PC-3 (cell line): Measurements from ENCODE around the gene PCDHGA4. TPM values are rescaled to one million over a fixed set of nuclear protein-coding genes. Genes with fewer than 3 reads are reported as not detected.

Experiments
- ATAC-seq: fragments of 200-7000 bp; cut with Tn5 transposase; 2 replicates; pipeline ENCODE4 v1.9.1; 2020; ENCODE audit warnings: mild to moderate bottlenecking, moderate library complexity
- BruUV-seq: library from RNA; stranded (reverse); fragments of 400-500 nt; replicated peaks from 2 replicates; lab custom pipeline; 2021; lab: Mats Ljungman, UMichigan
- CTCF ChIA-PET: fragments of 300-600 bp; sonication (Branson Sonifier 250); formaldehyde crosslinking; loops from one replicate; lab custom pipeline; 2022; ENCODE audit warnings: antibody characterized with exemption; lab: Charles Lee
- POLR2A ChIA-PET: fragments of 300-600 bp; sonication (Branson Sonifier 250); formaldehyde crosslinking; loops from one replicate; lab custom pipeline; 2022; ENCODE audit warnings: antibody characterized with exemption; ENCODE audit not compliant: unreplicated experiment; lab: Charles Lee
- DNase-seq: peaks from one replicate; pipeline ENCODE4 v3.0.0-alpha.2; 2015
- H2AFZ ChIP-seq: fragments of 300-600 bp; sonication (generic); 2 replicates; pipeline ENCODE4 v1.6.0; 2016; ENCODE audit warnings: antibody characterized with exemption, low read length
- H3F3A ChIP-seq: fragments of 300-600 bp; sonication (generic); one replicate; pipeline ENCODE4 v1.6.0; 2017; ENCODE audit warnings: antibody characterized with exemption, low read length, control low read depth, mild to moderate bottlenecking; ENCODE audit not compliant: unreplicated experiment
- H3K27ac ChIP-seq: fragments of 300-600 bp; sonication (generic); 2 replicates; pipeline ENCODE4 v1.5.1; 2016; ENCODE audit warnings: mild to moderate bottlenecking, low read length
- H3K27me3 ChIP-seq: fragments of 300-600 bp; sonication (generic); 2 replicates; pipeline ENCODE4 v1.6.1; 2016; ENCODE audit warnings: low read length, mixed read lengths
- H3K36me3 ChIP-seq: fragments of 300-600 bp; sonication (generic); 2 replicates; pipeline ENCODE4 v1.6.1; 2016; ENCODE audit warnings: low read depth, mixed run types, low read length, mixed read lengths
- H3K4me1 ChIP-seq: fragments of 300-600 bp; sonication (generic); 2 replicates; pipeline ENCODE4 v1.5.1; 2016; ENCODE audit warnings: low read length; ENCODE audit not compliant: insufficient read depth
- H3K4me2 ChIP-seq: fragments of 300-600 bp; sonication (generic); 2 replicates; pipeline ENCODE4 v1.6.0; 2016; ENCODE audit warnings: low read length
- H3K4me3 ChIP-seq: fragments of 300-600 bp; sonication (generic); 2 replicates; pipeline ENCODE4 v1.5.1; 2016; ENCODE audit warnings: mild to moderate bottlenecking, low read length, mixed read lengths
- H3K79me2 ChIP-seq: fragments of 300-600 bp; sonication (generic); 2 replicates; pipeline ENCODE4 v1.6.1; 2017; ENCODE audit warnings: low read length, mixed read lengths
- H3K9ac ChIP-seq: fragments of 300-600 bp; sonication (generic); 2 replicates; pipeline ENCODE4 v1.6.0; 2016; ENCODE audit warnings: mild to moderate bottlenecking, low read length
- H3K9me2 ChIP-seq: fragments of 300-600 bp; sonication (generic); replicated peaks from 2 replicates; pipeline ENCODE4 v1.6.1; 2016; ENCODE audit warnings: mixed run types, low read length, mixed read lengths
- H3K9me3 ChIP-seq: fragments of 300-600 bp; sonication (generic); 2 replicates; pipeline ENCODE4 v1.6.1; 2016; ENCODE audit warnings: low read length, mixed read lengths
- H4K20me1 ChIP-seq: fragments of 300-600 bp; sonication (generic); 2 replicates; pipeline ENCODE4 v1.6.1; 2016; ENCODE audit warnings: low read length, mixed read lengths
- CTCF ChIP-seq: fragments of 300-600 bp; sonication (generic); conservative IDR thresholded peaks from 2 replicates; pipeline ENCODE4 v1.5.1; 2017; ENCODE audit warnings: antibody characterized with exemption, low read depth, mild to moderate bottlenecking, low read length
- EZH2 ChIP-seq: fragments of 300-600 bp; sonication (generic); IDR thresholded peaks from one replicate; pipeline ENCODE4 v1.6.1; 2017; ENCODE audit warnings: antibody characterized with exemption, mild to moderate bottlenecking, low read length; ENCODE audit not compliant: unreplicated experiment
- EZH2phosphoT487 ChIP-seq: fragments of 300-600 bp; sonication (generic); IDR thresholded peaks from 2 replicates; pipeline ENCODE4 v1.6.1; 2018; ENCODE audit warnings: mild to moderate bottlenecking, antibody characterized with exemption, low read length, borderline replicate concordance
- intact Hi-C: fragments of 100-400 bp; cut with micrococcal nuclease; formaldehyde crosslinking; loops from 2 replicates; pipeline ENCODE4 v1.9.0; 2023
- total RNA-seq: library from RNA; depleted of rRNA; stranded (reverse); fragments of >200 nt; gene quantifications from 2 replicates; pipeline ENCODE4 v1.2.3, GENCODE V29; 2014

The PCDHGA4 gene
- total RNA-seq, 1 experiment from 2014 or later: 0.04 TPM

- H3K4me1 ChIP-seq: no peaks in the 10 kb centered on the region
- H3K79me2 ChIP-seq: no peaks in the 10 kb centered on the region
- POLR2A ChIA-PET: interaction anchor here (0.6 kb wide), 1 partner anchor 41 kb away, joined by 10 read pairs; no protein-coding TSS in a partner anchor
- no peak overlapping the region for H3K4me2 ChIP-seq
- H3K36me3 ChIP-seq: no peaks in the 10 kb centered on the region
- TF ChIP-seq EZH2: no peak
- no peak overlapping the region for H3K9ac ChIP-seq
- H3K27me3 ChIP-seq: no peaks in the 10 kb centered on the region
- H3K27ac ChIP-seq: no peak overlapping the region
- no peaks in the 10 kb centered on the region for H3K9me2 ChIP-seq
- CTCF ChIA-PET: no interaction called here
- H3F3A ChIP-seq: no peaks in the 10 kb centered on the region
- no peak overlapping the region for H2AFZ ChIP-seq
- no peak overlapping the region for H3K4me3 ChIP-seq
- H4K20me1 ChIP-seq: no peaks in the 10 kb centered on the region
- DNase-seq: no peak
- 0 out of 2 replicates have a peak, but pooled peaks cover 6% of the 10 kb centered on the region for H3K9me3 ChIP-seq
- no peak for ATAC-seq
- BruUV-seq: no TSS peak
- intact Hi-C loops: no loop called here
Observed at GRCh38 chr5:141388661-141389060, 33.8 kb downstream of the PCDHGA4 start.

- CTCF ChIA-PET: no interaction called here
Observed at GRCh38 chr5:141389153-141390042, 34.6 kb downstream of the PCDHGA4 start.

More at GRCh38 chr5:141389153-141390042, 34.6 kb downstream of the PCDHGA4 start:
- Histone ChIP-seq H3K9me3 (0 out of 2 replicates have a peak, but pooled peaks cover 6% of the 10 kb centered on the region), H3K4me3 (no peak overlapping the region), H3K36me3 (no peaks in the 10 kb centered on the region), H2AFZ (no peak overlapping the region), H3K27ac (no peak overlapping the region), H3K4me2 (no peak overlapping the region), H3K79me2 (no peaks in the 10 kb centered on the region), H3K9ac (no peak overlapping the region), H3K9me2 (no peaks in the 10 kb centered on the region), H4K20me1 (no peaks in the 10 kb centered on the region), H3K4me1 (no peaks in the 10 kb centered on the region), H3K27me3 (no peaks in the 10 kb centered on the region), H3F3A (no peaks in the 10 kb centered on the region)
- POLR2A ChIA-PET: interaction anchor here (0.6 kb wide), 1 partner anchor 41 kb away, joined by 10 read pairs; no protein-coding TSS in a partner anchor
- BruUV-seq: no TSS peak
- no peak for TF ChIP-seq CTCF
- TF ChIP-seq EZH2phosphoT487: no peak
- TF ChIP-seq EZH2: no peak
- ATAC-seq: no peak
- DNase-seq: no peak
- intact Hi-C loops: no loop called here
